ENCODE data around the gene NELL1. TPM values are rescaled to one million over a fixed set of nuclear protein-coding genes. Genes with fewer than 3 reads are reported as not detected.

NELL1 gene
- total RNA-seq, 2 donors from 2014 or later, result 0.09 to 0.11 TPM

GRCh38 chr11:21056644-21057043 is 387.3 kb downstream of the NELL1 start:
- Histone ChIP-seq H3K4me1 (ENCODE audit: control insufficient read depth, insufficient read depth, low read length) (no peaks in the 10 kb centered on the region), H3K27ac (ENCODE audit: low read depth, low read length) (no peak overlapping the region), H3K9ac (ENCODE audit: extremely low read depth, low read length, poor library complexity, severe bottlenecking) (no peak overlapping the region), H3K4me3 (ENCODE audit: low read length) (no peak overlapping the region), H3K36me3 (ENCODE audit: control insufficient read depth, insufficient read depth, low read length) (no peaks in the 10 kb centered on the region), H3K27me3 (ENCODE audit: control insufficient read depth, insufficient read depth, low read length, poor library complexity, severe bottlenecking) (peaks cover 64% of the 10 kb centered on the region), H3K9me3 (ENCODE audit: control insufficient read depth, low read length) (no peaks in the 10 kb centered on the region)
- H3K36me3 Mint-ChIP-seq (ENCODE audit: low read depth), result no peaks in the 10 kb centered on the region
- H3K27me3 Mint-ChIP-seq (ENCODE audit: insufficient read depth), result peaks cover 46% of the 10 kb centered on the region
- no peak for DNase-seq
- H3K4me1 Mint-ChIP-seq, result no peaks in the 10 kb centered on the region
- H3K4me3 Mint-ChIP-seq, result no peak overlapping the region
- no peaks in the 10 kb centered on the region for H3K9me3 Mint-ChIP-seq
- TF ChIP-seq CTCF (conservative IDR thresholded peaks at IDR 0.05), result no peak
- no peak overlapping the region for H3K27ac Mint-ChIP-seq

GRCh38 chr11:21059879-21060278 is 390.5 kb downstream of the NELL1 start:
- Histone ChIP-seq H3K36me3 (ENCODE audit: control insufficient read depth, insufficient read depth, low read length) (no peaks in the 10 kb centered on the region), H3K27ac (ENCODE audit: low read depth, low read length) (no peak overlapping the region), H3K9ac (ENCODE audit: extremely low read depth, low read length, poor library complexity, severe bottlenecking) (no peak overlapping the region), H3K27me3 (ENCODE audit: control insufficient read depth, insufficient read depth, low read length, poor library complexity, severe bottlenecking) (peaks cover 33% of the 10 kb centered on the region), H3K4me3 (ENCODE audit: low read length) (no peak overlapping the region), H3K4me1 (ENCODE audit: control insufficient read depth, insufficient read depth, low read length) (no peaks in the 10 kb centered on the region), H3K9me3 (ENCODE audit: control insufficient read depth, low read length) (peaks cover 18% of the 10 kb centered on the region)
- H3K4me3 Mint-ChIP-seq, result no peak overlapping the region
- H3K4me1 Mint-ChIP-seq, result no peaks in the 10 kb centered on the region
- H3K27ac Mint-ChIP-seq, result no peak overlapping the region
- 80% methylated on average over 1 of the region's 2 CpGs for WGBS, 2 experiments (ENCODE audit: insufficient coverage in 1 of 2, insufficient read length in 1 of 2)
- no peaks in the 10 kb centered on the region for H3K36me3 Mint-ChIP-seq (ENCODE audit: low read depth)
- TF ChIP-seq CTCF (conservative IDR thresholded peaks at IDR 0.05), result no peak
- peaks cover 22% of the 10 kb centered on the region for H3K9me3 Mint-ChIP-seq
- no peak for DNase-seq
- H3K27me3 Mint-ChIP-seq (ENCODE audit: insufficient read depth), result peaks cover 21% of the 10 kb centered on the region

GRCh38 chr11:21066030-21066429 is 396.6 kb downstream of the NELL1 start:
- H3K9me3 Mint-ChIP-seq, result peaks cover 22% of the 10 kb centered on the region
- 80% methylated on average over 2 of the region's 2 CpGs; no CpG with 5 or more reads in 1 of the 2 experiments for WGBS, 2 experiments (ENCODE audit: insufficient coverage in 1 of 2, insufficient read length in 1 of 2)
- Histone ChIP-seq H3K9me3 (ENCODE audit: control insufficient read depth, low read length) (peaks cover 18% of the 10 kb centered on the region), H3K9ac (ENCODE audit: extremely low read depth, low read length, poor library complexity, severe bottlenecking) (no peak overlapping the region), H3K36me3 (ENCODE audit: control insufficient read depth, insufficient read depth, low read length) (no peaks in the 10 kb centered on the region), H3K4me1 (ENCODE audit: control insufficient read depth, insufficient read depth, low read length) (no peaks in the 10 kb centered on the region), H3K27me3 (ENCODE audit: control insufficient read depth, insufficient read depth, low read length, poor library complexity, severe bottlenecking) (peaks cover 6% of the 10 kb centered on the region), H3K27ac (ENCODE audit: low read depth, low read length) (no peak overlapping the region), H3K4me3 (ENCODE audit: low read length) (no peak overlapping the region)
- no peak for TF ChIP-seq CTCF (conservative IDR thresholded peaks at IDR 0.05)
- no peak for DNase-seq
- H3K4me1 Mint-ChIP-seq, result no peaks in the 10 kb centered on the region
- no peak overlapping the region for H3K4me3 Mint-ChIP-seq
- no peak overlapping the region for H3K27ac Mint-ChIP-seq
- peaks cover 3% of the 10 kb centered on the region for H3K27me3 Mint-ChIP-seq (ENCODE audit: insufficient read depth)
- no peaks in the 10 kb centered on the region for H3K36me3 Mint-ChIP-seq (ENCODE audit: low read depth)
